Activated naive CD8-positive, alpha-beta T cell treated with anti-CD3 and anti-CD28 coated beads, Interleukin-2, amount 10 ng/mL, durations not matched to agents 7 days and 5 days (primary cell): ENCODE data around the gene PARD3. TPM values are rescaled to one million over a fixed set of nuclear protein-coding genes. Genes with fewer than 3 reads are reported as not detected.
"Not testable (repeated sequence)": the region's sequence is repeated elsewhere in the genome, so short reads cannot be mapped to it uniquely, and the experiment has no call there.

Source experiments
- ATAC-seq: fragments of 150-1000 bp; cut with Tn5 transposase; one replicate; pipeline ENCODE4 v1.10.0; 2021; ENCODE audit warnings: low read depth, moderate library complexity
- POLR2A ChIA-PET: fragments of 350-600 bp; sonication (Branson Sonifier 250); formaldehyde crosslinking; loops from one replicate; lab custom pipeline; 2021; ENCODE audit warnings: antibody characterized with exemption; lab: Charles Lee
- DNase-seq: peaks from one replicate; pipeline ENCODE4 v3.0.0; 2021
- H3K27ac Mint-ChIP-seq: one replicate; pipeline ENCODE4 v1.8.0; 2022; ENCODE audit warnings: mild to moderate bottlenecking, mixed read lengths
- H3K27me3 Mint-ChIP-seq: one replicate; pipeline ENCODE4 v1.8.0; 2022; ENCODE audit warnings: mild to moderate bottlenecking, moderate library complexity, mixed read lengths
- H3K36me3 Mint-ChIP-seq: one replicate; pipeline ENCODE4 v1.8.0; 2021; ENCODE audit warnings: mild to moderate bottlenecking, mixed read lengths
- H3K4me1 Mint-ChIP-seq: one replicate; pipeline ENCODE4 v1.8.0; 2021; ENCODE audit warnings: mixed read lengths
- H3K4me3 Mint-ChIP-seq: one replicate; pipeline ENCODE4 v1.8.0; 2022; ENCODE audit warnings: mild to moderate bottlenecking, moderate library complexity, mixed read lengths
- H3K9me3 Mint-ChIP-seq: one replicate; pipeline ENCODE4 v1.8.0; 2021; ENCODE audit warnings: mixed read lengths
- total RNA-seq, 2 experiments: library from RNA; stranded (reverse); gene quantifications; one replicate each; pipeline ENCODE4 v1.2.3, GENCODE V29; 2021

Gene PARD3
- total RNA-seq, 2 experiments from 2014 or later = 0.48 to 0.55 TPM

GRCh38 chr10:34801097-34801733 is 13.9 kb downstream of the PARD3 start:
- no peak for DNase-seq
- Mint-ChIP-seq H3K27ac (no peak overlapping the region), H3K36me3 (no peaks in the 10 kb centered on the region), H3K4me3 (no peak overlapping the region), H3K27me3 (peaks cover 8% of the 10 kb centered on the region), H3K9me3 (no peaks in the 10 kb centered on the region), H3K4me1 (no peaks in the 10 kb centered on the region)
- POLR2A ChIA-PET = no interaction called here
- ATAC-seq = no peak

GRCh38 chr10:34800624-34801023 is 14.5 kb downstream of the PARD3 start:
- Mint-ChIP-seq H3K27ac (no peak overlapping the region), H3K9me3 (no peaks in the 10 kb centered on the region), H3K36me3 (no peaks in the 10 kb centered on the region), H3K4me1 (no peaks in the 10 kb centered on the region), H3K27me3 (peaks cover 8% of the 10 kb centered on the region), H3K4me3 (no peak overlapping the region)
- DNase-seq = no peak
- POLR2A ChIA-PET = no interaction called here
- ATAC-seq = no peak

GRCh38 chr10:34798654-34799053 is 16.4 kb downstream of the PARD3 start:
- DNase-seq (no peak), ATAC-seq (no peak)
- H3K27me3 Mint-ChIP-seq = peaks cover 10% of the 10 kb centered on the region
- H3K4me1 Mint-ChIP-seq = no peaks in the 10 kb centered on the region
- POLR2A ChIA-PET = no interaction called here
- H3K4me3 Mint-ChIP-seq = no peak overlapping the region
- no peaks in the 10 kb centered on the region for H3K9me3 Mint-ChIP-seq
- H3K27ac Mint-ChIP-seq = no peak overlapping the region
- no peaks in the 10 kb centered on the region for H3K36me3 Mint-ChIP-seq

GRCh38 chr10:34797155-34797554 is 17.9 kb downstream of the PARD3 start:
- ATAC-seq (no peak), DNase-seq (no peak)
- no peak overlapping the region for H3K27ac Mint-ChIP-seq
- no peak overlapping the region for H3K4me3 Mint-ChIP-seq
- no peaks in the 10 kb centered on the region for H3K9me3 Mint-ChIP-seq
- peaks cover 13% of the 10 kb centered on the region for H3K27me3 Mint-ChIP-seq
- H3K4me1 Mint-ChIP-seq = no peaks in the 10 kb centered on the region
- no peaks in the 10 kb centered on the region for H3K36me3 Mint-ChIP-seq
- POLR2A ChIA-PET = no interaction called here

- Mint-ChIP-seq H3K36me3 (no peaks in the 10 kb centered on the region), H3K9me3 (no peaks in the 10 kb centered on the region), H3K27me3 (peaks cover 11% of the 10 kb centered on the region), H3K27ac (no peak overlapping the region), H3K4me1 (no peaks in the 10 kb centered on the region), H3K4me3 (no peak overlapping the region)
- DNase-seq (no peak), ATAC-seq (no peak)
- POLR2A ChIA-PET = no interaction called here
Observed at GRCh38 chr10:34796133-34796532, 19.0 kb downstream of the PARD3 start.

GRCh38 chr10:34795334-34795733 is 19.8 kb downstream of the PARD3 start:
- POLR2A ChIA-PET = no interaction called here
- Mint-ChIP-seq H3K4me1 (no peaks in the 10 kb centered on the region), H3K27me3 (peaks cover 7% of the 10 kb centered on the region), H3K36me3 (no peaks in the 10 kb centered on the region), H3K4me3 (no peak overlapping the region), H3K9me3 (no peaks in the 10 kb centered on the region), H3K27ac (no peak overlapping the region)
- ATAC-seq = no peak
- DNase-seq = no peak

- ATAC-seq = no peak
- POLR2A ChIA-PET = no interaction called here
- DNase-seq = no peak
- H3K4me3 Mint-ChIP-seq = no peak overlapping the region
- H3K27me3 Mint-ChIP-seq = peaks cover 7% of the 10 kb centered on the region
- H3K36me3 Mint-ChIP-seq = no peaks in the 10 kb centered on the region
- no peak overlapping the region for H3K27ac Mint-ChIP-seq
- no peaks in the 10 kb centered on the region for H3K4me1 Mint-ChIP-seq
- H3K9me3 Mint-ChIP-seq = no peaks in the 10 kb centered on the region
Observed at GRCh38 chr10:34794835-34795234, 20.3 kb downstream of the PARD3 start.

GRCh38 chr10:34793581-34793980 is 21.5 kb downstream of the PARD3 start:
- not testable (repeated sequence) for H3K9me3 Mint-ChIP-seq, H3K4me3 Mint-ChIP-seq, ATAC-seq, H3K4me1 Mint-ChIP-seq, H3K36me3 Mint-ChIP-seq, H3K27ac Mint-ChIP-seq, DNase-seq, H3K27me3 Mint-ChIP-seq
- POLR2A ChIA-PET = interaction anchor here (0.7 kb wide), 1 partner anchor 426 kb away, joined by 3 read pairs; no protein-coding TSS in a partner anchor

GRCh38 chr10:34792881-34793280 is 22.2 kb downstream of the PARD3 start:
- Mint-ChIP-seq H3K27me3 (peaks cover 4% of the 10 kb centered on the region), H3K4me1 (no peaks in the 10 kb centered on the region), H3K36me3 (no peaks in the 10 kb centered on the region), H3K9me3 (no peaks in the 10 kb centered on the region), H3K27ac (no peak overlapping the region), H3K4me3 (no peak overlapping the region)
- DNase-seq (no peak), ATAC-seq (no peak)
- POLR2A ChIA-PET = no interaction called here

- POLR2A ChIA-PET = no interaction called here
Observed at GRCh38 chr10:34791947-34792346, 23.1 kb downstream of the PARD3 start.

GRCh38 chr10:34791228-34791627 is 23.9 kb downstream of the PARD3 start:
- Mint-ChIP-seq H3K36me3 (no peaks in the 10 kb centered on the region), H3K27ac (no peak overlapping the region), H3K27me3 (peaks cover 4% of the 10 kb centered on the region), H3K4me3 (no peak overlapping the region), H3K9me3 (no peaks in the 10 kb centered on the region), H3K4me1 (no peaks in the 10 kb centered on the region)
- DNase-seq (no peak), ATAC-seq (no peak)
- POLR2A ChIA-PET = no interaction called here

More at GRCh38 chr10:34791947-34792346, 23.1 kb downstream of the PARD3 start:
- no peaks in the 10 kb centered on the region for H3K4me1 Mint-ChIP-seq
- DNase-seq = no peak
- peaks cover 4% of the 10 kb centered on the region for H3K27me3 Mint-ChIP-seq
- H3K36me3 Mint-ChIP-seq = no peaks in the 10 kb centered on the region
- no peaks in the 10 kb centered on the region for H3K9me3 Mint-ChIP-seq
- ATAC-seq = no peak
- no peak overlapping the region for H3K4me3 Mint-ChIP-seq
- H3K27ac Mint-ChIP-seq = no peak overlapping the region

- H3K9me3 Mint-ChIP-seq = no peaks in the 10 kb centered on the region
- H3K36me3 Mint-ChIP-seq = no peaks in the 10 kb centered on the region
- peaks cover 4% of the 10 kb centered on the region for H3K27me3 Mint-ChIP-seq
- no peak overlapping the region for H3K4me3 Mint-ChIP-seq
- H3K4me1 Mint-ChIP-seq = no peaks in the 10 kb centered on the region
- POLR2A ChIA-PET = no interaction called here
- ATAC-seq (no peak), DNase-seq (no peak)
- H3K27ac Mint-ChIP-seq = no peak overlapping the region
Observed at GRCh38 chr10:34789966-34790506, 25.1 kb downstream of the PARD3 start.

- DNase-seq (no peak), ATAC-seq (no peak)
- Mint-ChIP-seq H3K27me3 (peaks cover 5% of the 10 kb centered on the region), H3K9me3 (no peaks in the 10 kb centered on the region), H3K27ac (no peak overlapping the region), H3K4me1 (no peaks in the 10 kb centered on the region), H3K4me3 (no peak overlapping the region), H3K36me3 (no peaks in the 10 kb centered on the region)
- POLR2A ChIA-PET = no interaction called here
Observed at GRCh38 chr10:34786464-34786863, 28.6 kb downstream of the PARD3 start.

- Mint-ChIP-seq H3K9me3 (no peaks in the 10 kb centered on the region), H3K4me1 (peaks cover 7% of the 10 kb centered on the region), H3K4me3 (no peak overlapping the region), H3K36me3 (no peaks in the 10 kb centered on the region), H3K27me3 (peaks cover 22% of the 10 kb centered on the region), H3K27ac (no peak overlapping the region)
- no peak for DNase-seq
- no peak for ATAC-seq
- POLR2A ChIA-PET = no interaction called here
Observed at GRCh38 chr10:34781711-34782110, 33.4 kb downstream of the PARD3 start.
